Measurements from ENCODE around the gene SLC39A1.
"Not testable (repeated sequence)": the region's sequence is repeated elsewhere in the genome, so short reads cannot be mapped to it uniquely, and the experiment has no call there.

Gene SLC39A1

GRCh38 chr1:153963030-153963849 is at the start of gene SLC39A1:
Gene SLC39A1 (minus strand): TSS chr1:153963537. CDS start chr1:153962715, 822 bp downstream.
- DNase-seq (ENCODE audit: low read depth in 1 of 2, low spot score in 1 of 2) = peak; percentile 80 to 95

GRCh38 chr1:154012543-154012942 is 49.2 kb upstream of the SLC39A1 start:
- not testable (repeated sequence) for DNase-seq (ENCODE audit: low read depth in 1 of 2, low spot score in 1 of 2)

- DNase-seq (ENCODE audit: low read depth in 1 of 2, low spot score in 1 of 2) = no peak
Measured at GRCh38 chr1:154012129-154012528, 48.8 kb upstream of the SLC39A1 start.

- DNase-seq (ENCODE audit: low read depth in 1 of 2, low spot score in 1 of 2) = no peak
Measured at GRCh38 chr1:154006136-154006535, 42.8 kb upstream of the SLC39A1 start.

- no peak for DNase-seq (ENCODE audit: low read depth in 1 of 2, low spot score in 1 of 2)
Measured at GRCh38 chr1:154000420-154000819, 37.1 kb upstream of the SLC39A1 start.

GRCh38 chr1:153996882-153997281 is 33.5 kb upstream of the SLC39A1 start:
- not testable (repeated sequence) for DNase-seq (ENCODE audit: low read depth in 1 of 2, low spot score in 1 of 2)

- DNase-seq (ENCODE audit: low read depth in 1 of 2, low spot score in 1 of 2) = no peak
Measured at GRCh38 chr1:153995640-153996039, 32.3 kb upstream of the SLC39A1 start.

- no peak for DNase-seq (ENCODE audit: low read depth in 1 of 2, low spot score in 1 of 2)
Measured at GRCh38 chr1:153995202-153995601, 31.9 kb upstream of the SLC39A1 start.

- no peak for DNase-seq (ENCODE audit: low read depth in 1 of 2, low spot score in 1 of 2)
Measured at GRCh38 chr1:153991806-153992205, 28.5 kb upstream of the SLC39A1 start.

- DNase-seq (ENCODE audit: low read depth in 1 of 2, low spot score in 1 of 2) = no peak
Measured at GRCh38 chr1:153991151-153991630, 27.9 kb upstream of the SLC39A1 start.

- peak; percentile 75 to 90 for DNase-seq (ENCODE audit: low read depth in 1 of 2, low spot score in 1 of 2)
Measured at GRCh38 chr1:153990468-153991150, 27.3 kb upstream of the SLC39A1 start, which contains the start of gene RPS27. Gene RPS27 (plus strand): TSS chr1:153990762. CDS start chr1:153990797, 35 bp downstream.

GRCh38 chr1:153987621-153988020 is 24.3 kb upstream of the SLC39A1 start:
- no peak for DNase-seq (ENCODE audit: low read depth in 1 of 2, low spot score in 1 of 2)

- DNase-seq (ENCODE audit: low read depth in 1 of 2, low spot score in 1 of 2) = no peak
Measured at GRCh38 chr1:153985941-153986761, 22.8 kb upstream of the SLC39A1 start, which contains the start of gene RAB13. Gene RAB13 (minus strand): TSS chr1:153986339. CDS start chr1:153986236, 103 bp downstream.

- peak in 1 of 2 donors; percentile 61 for DNase-seq (ENCODE audit: low read depth in 1 of 2, low spot score in 1 of 2)
Measured at GRCh38 chr1:153985341-153985912, 22.1 kb upstream of the SLC39A1 start.

- no peak for DNase-seq (ENCODE audit: low read depth in 1 of 2, low spot score in 1 of 2)
Measured at GRCh38 chr1:153984123-153984894, 21.0 kb upstream of the SLC39A1 start.

GRCh38 chr1:153981735-153982134 is 18.4 kb upstream of the SLC39A1 start:
- DNase-seq (ENCODE audit: low read depth in 1 of 2, low spot score in 1 of 2) = not testable (repeated sequence)

- DNase-seq (ENCODE audit: low read depth in 1 of 2, low spot score in 1 of 2) = not testable (repeated sequence)
Measured at GRCh38 chr1:153979091-153979490, 15.8 kb upstream of the SLC39A1 start.

- no peak for DNase-seq (ENCODE audit: low read depth in 1 of 2, low spot score in 1 of 2)
Measured at GRCh38 chr1:153978274-153978909, 15.1 kb upstream of the SLC39A1 start.

Measured in activated CD4-positive, alpha-beta T cell treated with anti-CD3 and anti-CD28 coated beads, Interleukin-2, amount 50 U/mL, for 24 hours (primary cell).